Amniotic stem cell (primary cell): ENCODE measurements around the gene ETFB.

Experiments used
- DNase-seq: peaks from one replicate; lab custom pipeline; 2025; lab: John Stamatoyannopoulos, UW

ETFB gene

GRCh38 chr19:51295382-51296126, 70.6 kb downstream of the ETFB start:
- DNase-seq: no peak
